GM18499 (cell line): ENCODE data around the gene IMPA2.
"Not testable (repeated sequence)": the region's sequence is repeated elsewhere in the genome, so short reads cannot be mapped to it uniquely, and the experiment has no call there.

Source experiments
- ATAC-seq: cut with Tn5 transposase; IDR thresholded peaks from one replicate; pipeline ENCODE4 v1.9.1; 2021; ENCODE audit warnings: moderate number of reproducible peaks; ENCODE audit not compliant: insufficient read depth, unreplicated experiment

Gene IMPA2

GRCh38 chr18:12021596-12021995 lies 40.3 kb downstream of the IMPA2 start:
- no peak for ATAC-seq

DNA sequence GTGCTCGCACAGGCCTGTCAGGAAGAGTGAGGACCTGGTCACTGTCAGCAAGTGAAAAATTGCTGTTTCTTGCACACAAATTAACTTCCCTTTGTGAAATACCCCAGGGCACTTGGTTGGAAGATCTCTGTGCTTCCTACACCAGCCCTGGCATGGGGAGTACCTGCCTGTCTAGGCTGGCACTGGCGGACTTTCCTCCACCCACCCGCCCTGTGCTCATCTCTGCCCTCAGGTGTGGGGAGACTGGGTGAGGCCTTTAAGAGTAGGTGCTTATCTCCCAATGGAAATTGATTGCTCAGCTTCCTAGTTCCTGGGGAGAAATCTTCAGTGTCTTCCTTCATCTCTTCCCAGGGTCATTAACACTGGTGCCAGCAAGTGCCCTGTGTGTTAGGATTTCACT lies 42.1 kb downstream of the IMPA2 start:
- no peak for ATAC-seq

GRCh38 chr18:12026562-12026961 lies 45.3 kb downstream of the IMPA2 start:
- no peak for ATAC-seq

- ATAC-seq: no peak
Measured at GRCh38 chr18:12027046-12027445, 45.7 kb downstream of the IMPA2 start.

DNA sequence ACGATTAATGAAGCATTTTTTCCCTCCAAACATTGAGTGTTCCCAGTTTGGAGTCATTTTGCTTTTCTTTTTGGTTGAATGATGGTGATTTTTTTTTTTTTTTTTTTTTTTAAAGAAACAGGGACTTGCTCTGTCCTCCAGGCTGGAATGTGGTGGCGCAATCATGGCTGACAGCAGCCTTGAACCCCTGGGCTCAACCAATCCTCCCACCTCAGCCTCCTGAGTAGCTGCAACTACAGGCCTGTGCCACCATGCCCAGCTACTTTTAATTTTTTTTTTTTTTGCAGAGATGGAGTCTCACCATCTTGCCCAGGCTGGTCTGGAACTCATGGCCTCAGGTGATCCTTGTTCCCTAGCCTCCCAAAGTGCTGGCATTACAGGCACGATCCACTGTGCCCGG lies 46.2 kb downstream of the IMPA2 start:
- ATAC-seq: no peak

DNA sequence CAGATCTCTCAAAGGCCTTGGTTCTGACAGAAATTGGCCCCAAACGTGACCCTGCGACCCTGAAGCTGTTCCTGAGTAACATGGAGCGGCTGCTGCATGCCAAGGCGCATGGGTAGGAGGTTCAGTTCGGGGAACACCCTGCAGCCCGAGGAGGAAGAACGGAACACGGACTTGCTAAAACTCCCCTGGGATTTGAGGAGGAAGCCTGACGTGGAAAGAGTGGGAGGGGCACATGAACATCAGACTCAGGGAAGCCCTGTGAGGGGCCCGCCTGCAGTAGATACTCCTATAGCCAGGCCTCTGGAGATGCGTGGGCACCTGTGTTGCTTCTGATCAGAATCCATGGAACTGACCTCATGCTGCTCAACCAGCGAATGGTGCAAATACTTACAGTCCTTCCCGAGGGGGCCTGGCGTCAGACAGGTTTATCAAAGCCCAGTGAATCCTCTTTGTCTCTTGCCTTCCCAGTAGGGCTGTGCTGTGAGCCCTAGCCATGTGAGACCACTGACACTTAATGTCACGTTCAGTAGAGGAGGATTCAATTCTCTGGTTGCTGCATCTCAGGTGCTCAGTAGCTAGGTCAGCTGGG lies 46.8 kb downstream of the IMPA2 start:
- no peak for ATAC-seq

GRCh38 chr18:12028674-12029073 lies 47.4 kb downstream of the IMPA2 start:
- ATAC-seq: no peak

DNA sequence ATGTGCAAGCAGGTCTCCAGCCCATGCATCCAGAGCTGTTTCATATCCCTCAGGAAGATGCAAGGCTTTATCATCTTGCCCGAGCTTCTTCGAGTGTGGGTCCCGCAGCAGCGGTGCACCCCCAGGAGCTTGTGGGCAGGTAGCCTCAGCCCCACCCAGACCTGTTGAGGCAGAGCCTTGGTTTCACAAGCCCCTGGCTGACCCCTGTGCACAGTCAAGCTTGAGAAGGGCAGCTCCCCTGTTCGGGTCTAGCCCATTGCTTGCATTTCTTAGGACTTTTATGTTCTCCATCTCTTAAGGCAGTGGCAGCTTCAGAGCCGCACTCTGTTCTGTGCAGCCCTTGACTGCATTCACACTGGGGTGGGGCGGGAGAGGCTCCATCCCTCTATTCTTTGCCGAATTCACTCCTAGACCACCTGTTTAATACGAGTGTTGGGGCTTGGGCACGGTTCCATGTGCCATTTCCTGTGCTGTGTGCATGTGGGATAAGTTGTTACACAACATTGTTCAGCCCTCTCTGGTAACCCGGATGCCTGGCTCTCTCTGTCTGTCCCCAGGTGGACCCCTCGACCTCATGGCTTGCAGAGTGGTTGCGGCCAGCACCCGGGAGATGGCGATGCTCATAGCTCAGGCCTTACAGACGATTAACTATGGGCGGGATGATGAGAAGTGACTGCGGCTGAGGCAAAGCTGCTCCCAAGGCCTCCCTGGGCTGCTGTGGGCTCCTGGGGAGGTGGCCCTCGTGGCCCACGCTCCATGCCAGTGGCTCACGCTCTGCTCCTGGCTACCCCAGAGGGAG lies 48.7 kb downstream of the IMPA2 start:
- no peak for ATAC-seq

DNA sequence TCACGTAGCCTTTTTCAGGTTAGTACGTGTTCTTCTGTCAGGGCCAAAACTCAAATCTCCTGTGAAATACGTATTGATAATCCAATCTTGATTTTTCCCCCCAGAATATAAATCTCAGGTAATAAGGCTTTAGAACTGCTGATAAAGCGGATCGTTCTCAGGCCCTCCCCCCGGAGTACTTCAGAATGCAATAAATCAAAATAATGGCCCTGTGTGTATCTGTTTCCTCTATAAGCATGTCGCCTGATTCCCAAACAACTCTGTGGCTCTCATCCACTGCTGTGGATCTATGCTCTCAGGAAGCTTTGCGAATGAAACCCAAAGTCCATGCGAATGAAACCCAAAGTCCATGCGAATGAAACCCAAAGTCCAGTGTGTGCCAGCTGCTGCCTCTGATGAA lies 49.4 kb downstream of the IMPA2 start:
- no peak for ATAC-seq

DNA sequence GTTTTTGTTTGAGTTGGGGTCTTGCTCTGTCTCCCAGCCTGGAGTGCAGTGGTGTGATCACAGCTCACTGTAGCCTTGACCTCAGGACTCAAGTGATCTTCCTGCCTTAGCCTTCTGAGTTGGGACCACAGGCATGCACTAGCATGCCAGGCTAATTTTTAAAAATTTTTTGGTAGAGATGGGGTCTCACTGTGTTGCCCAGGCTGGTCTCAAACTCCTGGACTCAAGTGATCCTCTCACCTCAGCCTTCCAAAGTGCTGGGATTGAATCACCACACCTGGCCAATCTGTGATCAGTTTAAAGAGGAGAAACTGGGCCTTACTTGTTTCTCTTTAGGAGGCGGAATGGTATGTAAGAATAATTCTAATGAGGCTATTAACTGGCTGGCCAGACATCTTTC lies 49.9 kb downstream of the IMPA2 start:
- no peak for ATAC-seq

DNA sequence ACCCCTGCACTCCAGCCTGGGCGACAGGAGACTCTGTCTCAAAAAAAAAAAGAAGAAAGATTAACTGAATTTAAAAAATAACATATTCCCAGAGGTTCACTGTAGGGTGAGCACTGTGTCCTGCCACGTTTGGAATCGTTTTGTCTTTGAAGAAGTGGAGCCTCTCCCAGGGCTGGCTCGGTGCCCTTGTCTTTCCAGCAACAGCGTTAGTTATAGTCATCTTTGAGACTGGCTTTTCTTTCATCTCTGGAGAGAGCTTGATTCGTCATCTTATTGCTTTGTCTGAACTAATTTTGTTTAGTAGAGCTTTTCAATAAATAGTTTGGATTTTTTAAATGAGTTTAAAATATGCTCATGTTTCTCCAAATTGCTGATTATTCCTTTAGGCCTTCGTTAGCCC lies 50.5 kb downstream of the IMPA2 start:
- ATAC-seq: no peak

DNA sequence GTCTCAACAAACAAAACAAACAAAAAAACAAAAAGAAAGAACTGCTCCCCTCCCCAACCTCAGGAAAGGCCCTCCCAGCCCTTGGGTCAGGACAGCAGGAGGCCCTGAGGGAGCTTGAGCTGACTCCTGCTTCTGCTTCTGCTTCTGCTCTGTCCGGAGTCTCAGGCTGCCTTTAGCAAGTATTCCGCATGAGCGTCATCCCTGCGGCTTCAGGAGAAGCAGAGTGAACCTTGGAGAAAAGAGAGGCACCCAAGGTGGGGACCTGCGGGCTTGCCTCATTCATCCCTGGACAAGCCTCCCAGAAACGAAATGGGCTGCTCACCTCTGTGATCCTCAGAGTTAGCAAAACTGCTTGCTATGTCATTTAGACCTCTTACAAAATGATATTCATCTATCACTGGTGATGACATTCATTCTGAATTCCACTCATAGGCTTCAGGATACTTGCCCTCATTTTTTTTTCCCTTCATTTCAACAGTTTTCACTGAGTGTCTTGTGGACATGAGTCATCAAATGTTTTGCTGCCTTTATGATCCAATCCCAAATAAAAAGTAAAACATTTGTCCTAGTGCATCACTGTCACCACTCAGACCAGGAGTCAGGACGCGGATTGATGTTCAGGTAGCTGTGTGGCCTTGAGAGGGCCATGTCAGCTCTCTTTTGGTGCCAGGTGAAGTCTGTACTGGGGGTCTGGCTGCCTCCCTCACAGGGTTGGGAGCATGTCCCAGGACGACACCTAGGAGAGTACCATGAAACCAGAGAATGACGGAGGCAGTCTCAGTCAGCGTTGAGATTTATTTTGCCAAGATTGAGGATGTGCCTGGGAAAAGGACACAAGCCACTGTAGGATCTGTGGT lies 51.7 kb downstream of the IMPA2 start:
- ATAC-seq: no peak

- ATAC-seq: no peak
Measured at GRCh38 chr18:12033643-12034025, 52.3 kb downstream of the IMPA2 start.

DNA sequence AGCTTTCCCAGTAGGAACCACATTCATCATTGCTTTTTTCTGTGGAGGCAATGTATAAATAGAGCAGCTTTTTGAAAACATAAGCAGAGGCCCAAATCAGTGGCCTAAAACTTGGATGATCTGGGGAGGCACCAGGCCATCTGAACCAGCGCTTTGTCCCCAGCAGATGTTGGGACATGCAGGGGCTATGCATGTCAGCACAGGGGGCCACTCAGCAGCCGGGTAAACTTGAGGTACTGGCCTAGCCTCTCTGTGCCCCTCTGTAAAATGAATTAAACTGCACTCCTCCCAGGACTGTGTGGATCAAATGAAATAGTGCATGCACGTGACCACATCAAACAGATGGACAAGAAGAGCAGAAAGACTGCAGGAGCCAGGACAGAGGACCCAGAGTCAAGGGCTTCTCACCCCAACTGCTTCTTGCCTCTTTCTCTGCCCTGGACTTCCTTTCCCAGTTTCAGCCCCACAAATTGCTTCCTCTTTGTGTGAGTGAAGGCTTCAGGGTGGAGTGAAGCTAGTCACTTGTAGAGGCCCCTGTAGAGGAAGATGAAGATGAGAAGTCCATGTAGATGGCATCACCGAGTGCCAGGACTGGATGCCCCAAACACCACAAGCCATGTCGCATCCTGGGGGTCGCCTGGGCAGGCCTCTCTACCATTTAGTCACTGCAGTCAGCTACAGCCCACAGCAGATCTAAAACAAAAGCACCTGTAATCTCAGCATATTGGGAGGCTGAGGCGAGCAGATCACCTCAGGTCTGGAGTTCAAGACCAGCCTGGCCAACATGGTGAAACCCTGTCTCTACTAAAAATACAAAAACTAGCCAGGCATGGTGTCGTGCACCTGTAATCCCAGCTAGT lies 53.2 kb downstream of the IMPA2 start:
- no peak for ATAC-seq

GRCh38 chr18:12035481-12035880 lies 54.2 kb downstream of the IMPA2 start:
- no peak for ATAC-seq

GRCh38 chr18:12036201-12036751 lies 55.0 kb downstream of the IMPA2 start:
- ATAC-seq: no peak

DNA sequence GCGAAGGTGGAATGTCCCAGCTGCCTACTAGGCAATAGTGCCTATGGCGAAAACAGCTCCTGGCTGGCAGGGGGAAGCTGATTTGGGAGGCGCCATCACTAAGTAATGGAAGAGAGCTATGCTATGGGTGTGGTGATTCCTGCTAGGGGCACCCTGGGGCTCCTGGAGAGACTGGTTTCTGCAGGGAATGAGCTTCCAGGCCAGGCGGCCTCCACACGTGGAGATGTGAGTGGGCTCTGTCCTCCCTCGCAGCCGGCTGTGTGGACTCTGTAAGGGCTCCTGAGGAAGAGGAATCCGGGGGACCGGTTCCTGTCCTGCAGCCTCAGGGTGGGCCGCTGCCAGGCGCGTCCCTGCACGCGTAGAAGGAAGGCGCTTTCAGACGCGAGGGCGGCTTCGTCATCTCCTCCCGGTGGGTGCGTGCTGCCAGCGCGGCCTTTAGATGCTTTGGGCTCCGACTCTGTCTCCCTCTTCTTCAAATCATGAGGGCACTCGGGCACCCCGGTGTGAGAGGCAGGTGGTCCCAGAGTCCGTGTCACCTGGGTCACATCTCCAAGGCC lies 56.9 kb downstream of the IMPA2 start:
- ATAC-seq: no peak

- no peak for ATAC-seq
Measured at GRCh38 chr18:12038639-12039539, 57.6 kb downstream of the IMPA2 start.

GRCh38 chr18:12039540-12039930 lies 58.2 kb downstream of the IMPA2 start:
- not testable (repeated sequence) for ATAC-seq
